SK-N-SH treated with all-trans-retinoic acid at 6 μM for 48 hours (cell line): ENCODE data around the gene TMEM132A.

Experiments
- ATAC-seq: fragments of 200-7000 bp; cut with Tn5 transposase; 3 replicates; pipeline ENCODE4 v1.9.1; 2020; ENCODE audit warnings: mild to moderate bottlenecking, moderate library complexity
- ARNTL ChIP-seq: fragments of 450-650 bp; formaldehyde crosslinking; IDR thresholded peaks from 2 replicates; pipeline ENCODE4 v1.5.0; 2020; ENCODE audit warnings: low read depth, mild to moderate bottlenecking, moderate library complexity, borderline replicate concordance
- CSDC2 ChIP-seq: fragments of 250-450 bp; sonication (Bioruptor Pico); IDR thresholded peaks from 2 replicates; pipeline ENCODE4 v1.5.0; 2020; ENCODE audit warnings: mild to moderate bottlenecking, moderate library complexity
- CSRNP3 ChIP-seq: fragments of 250-450 bp; sonication (Bioruptor Pico); IDR thresholded peaks from 2 replicates; pipeline ENCODE4 v1.5.1; 2021; ENCODE audit warnings: mild to moderate bottlenecking, moderate library complexity
- ESRRG ChIP-seq: fragments of 250-450 bp; sonication (Bioruptor Pico); IDR thresholded peaks from 2 replicates; pipeline ENCODE4 v1.6.1; 2021; ENCODE audit warnings: mild to moderate bottlenecking
- GLIS3 ChIP-seq: fragments of 250-450 bp; sonication (Bioruptor Pico); IDR thresholded peaks from 2 replicates; pipeline ENCODE4 v1.5.0; 2020; ENCODE audit warnings: mild to moderate bottlenecking, moderate library complexity
- ISL1 ChIP-seq: fragments of 250-450 bp; sonication (Bioruptor Pico); IDR thresholded peaks from 2 replicates; pipeline ENCODE4 v2.1.2; 2022; ENCODE audit warnings: mild to moderate bottlenecking, moderate library complexity
- OSR1 ChIP-seq: fragments of 250-450 bp; sonication (Bioruptor Pico); IDR thresholded peaks from 2 replicates; pipeline ENCODE4 v1.8.0; 2022; ENCODE audit warnings: moderate library complexity, mild to moderate bottlenecking, inconsistent platforms
- PPARA ChIP-seq: fragments of 250-450 bp; sonication (Bioruptor Pico); IDR thresholded peaks from 2 replicates; pipeline ENCODE4 v1.5.0; 2020; ENCODE audit warnings: mild to moderate bottlenecking, borderline replicate concordance
- SNAI2 ChIP-seq: fragments of 250-450 bp; sonication (Bioruptor Pico); IDR thresholded peaks from 2 replicates; pipeline ENCODE4 v1.5.0; 2020; ENCODE audit warnings: mild to moderate bottlenecking, moderate library complexity
- TCF4 ChIP-seq: fragments of 250-450 bp; sonication (Bioruptor Pico); IDR thresholded peaks from 2 replicates; pipeline ENCODE4 v1.8.0; 2021; ENCODE audit warnings: mild to moderate bottlenecking, moderate library complexity, borderline replicate concordance
- TOX ChIP-seq: fragments of 250-450 bp; sonication (Bioruptor Pico); IDR thresholded peaks from 2 replicates; pipeline ENCODE4 v1.8.0; 2021; ENCODE audit warnings: mild to moderate bottlenecking, moderate library complexity, borderline replicate concordance
- ZC3H10 ChIP-seq: fragments of 250-450 bp; sonication (Bioruptor Pico); IDR thresholded peaks from 2 replicates; pipeline ENCODE4 v1.5.1; 2021; ENCODE audit warnings: mild to moderate bottlenecking, moderate library complexity
- ZFP3 ChIP-seq: fragments of 250-450 bp; sonication (Bioruptor Pico); IDR thresholded peaks from 2 replicates; pipeline ENCODE4 v1.5.0; 2020; ENCODE audit warnings: mild to moderate bottlenecking, moderate library complexity
- ZFP30 ChIP-seq: fragments of 450-650 bp; formaldehyde crosslinking; IDR thresholded peaks from 2 replicates; pipeline ENCODE4 v1.5.0; 2022; ENCODE audit warnings: mild to moderate bottlenecking, moderate library complexity
- ZNF565 ChIP-seq: fragments of 450-650 bp; formaldehyde crosslinking; conservative IDR thresholded peaks from 2 replicates; pipeline ENCODE4 v1.5.0; 2020; ENCODE audit warnings: low read depth, mild to moderate bottlenecking, moderate library complexity
- ZNF8 ChIP-seq: fragments of 450-650 bp; formaldehyde crosslinking; IDR thresholded peaks from 2 replicates; pipeline ENCODE4 v1.5.0; 2020; ENCODE audit warnings: mild to moderate bottlenecking, moderate library complexity
- TF ChIP-seq, protein P1 (sequence below): fragments of 250-450 bp; sonication (Bioruptor Pico); IDR thresholded peaks from 2 replicates; pipeline ENCODE4 v1.8.0; 2020; ENCODE audit warnings: mild to moderate bottlenecking, moderate library complexity, borderline replicate concordance
- TF ChIP-seq, protein P2 (sequence below): fragments of 250-450 bp; sonication (Bioruptor Pico); IDR thresholded peaks from 2 replicates; pipeline ENCODE4 v1.5.0; 2020; ENCODE audit warnings: mild to moderate bottlenecking, moderate library complexity
- TF ChIP-seq, protein P3 (sequence below): fragments of 250-450 bp; sonication (Bioruptor Pico); IDR thresholded peaks from 2 replicates; pipeline ENCODE4 v1.5.1; 2020; ENCODE audit warnings: low read depth, mild to moderate bottlenecking, moderate library complexity

The TMEM132A gene

DNA sequence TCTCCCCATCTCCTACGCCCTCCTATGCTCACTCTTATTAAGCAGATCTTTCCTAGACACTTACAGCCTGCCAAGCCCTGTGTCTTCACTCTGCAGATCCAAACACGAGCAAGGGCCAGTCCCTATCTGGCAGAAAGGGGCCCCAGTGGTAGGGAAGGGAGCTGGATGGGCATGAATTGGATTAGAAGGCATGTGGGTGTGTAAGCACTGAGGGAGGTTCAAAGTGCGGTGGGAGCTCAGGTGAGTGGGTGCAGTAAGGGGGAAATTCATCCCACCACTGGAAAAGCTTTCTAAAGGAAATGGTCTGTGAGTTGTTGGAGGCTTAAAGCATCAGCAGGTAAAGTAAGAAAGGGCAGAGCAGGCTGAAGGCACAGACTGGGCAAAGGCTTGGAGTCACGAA lies 5.5 kb downstream of the TMEM132A start:
- ATAC-seq = no peak
- TF ChIP-seq CSDC2 (CRISPR knock-in tag) (no peak), ZNF565 (CRISPR knock-in tag) (no peak), ZC3H10 (CRISPR knock-in tag) (no peak), PPARA (CRISPR knock-in tag) (no peak), ZFP30 (CRISPR knock-in tag) (no peak), ZFP3 (CRISPR knock-in tag) (no peak), ARNTL (CRISPR knock-in tag) (no peak), CSRNP3 (CRISPR knock-in tag) (no peak), SNAI2 (CRISPR knock-in tag) (no peak), TOX (CRISPR knock-in tag) (no peak), OSR1 (CRISPR knock-in tag) (no peak), TCF4 (CRISPR knock-in tag) (no peak), GLIS3 (CRISPR knock-in tag) (no peak)
- TF ChIP-seq, protein P1, sequence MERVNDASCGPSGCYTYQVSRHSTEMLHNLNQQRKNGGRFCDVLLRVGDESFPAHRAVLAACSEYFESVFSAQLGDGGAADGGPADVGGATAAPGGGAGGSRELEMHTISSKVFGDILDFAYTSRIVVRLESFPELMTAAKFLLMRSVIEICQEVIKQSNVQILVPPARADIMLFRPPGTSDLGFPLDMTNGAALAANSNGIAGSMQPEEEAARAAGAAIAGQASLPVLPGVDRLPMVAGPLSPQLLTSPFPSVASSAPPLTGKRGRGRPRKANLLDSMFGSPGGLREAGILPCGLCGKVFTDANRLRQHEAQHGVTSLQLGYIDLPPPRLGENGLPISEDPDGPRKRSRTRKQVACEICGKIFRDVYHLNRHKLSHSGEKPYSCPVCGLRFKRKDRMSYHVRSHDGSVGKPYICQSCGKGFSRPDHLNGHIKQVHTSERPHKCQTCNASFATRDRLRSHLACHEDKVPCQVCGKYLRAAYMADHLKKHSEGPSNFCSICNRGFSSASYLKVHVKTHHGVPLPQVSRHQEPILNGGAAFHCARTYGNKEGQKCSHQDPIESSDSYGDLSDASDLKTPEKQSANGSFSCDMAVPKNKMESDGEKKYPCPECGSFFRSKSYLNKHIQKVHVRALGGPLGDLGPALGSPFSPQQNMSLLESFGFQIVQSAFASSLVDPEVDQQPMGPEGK (CRISPR knock-in tag) = no peak
- TF ChIP-seq, protein P2, sequence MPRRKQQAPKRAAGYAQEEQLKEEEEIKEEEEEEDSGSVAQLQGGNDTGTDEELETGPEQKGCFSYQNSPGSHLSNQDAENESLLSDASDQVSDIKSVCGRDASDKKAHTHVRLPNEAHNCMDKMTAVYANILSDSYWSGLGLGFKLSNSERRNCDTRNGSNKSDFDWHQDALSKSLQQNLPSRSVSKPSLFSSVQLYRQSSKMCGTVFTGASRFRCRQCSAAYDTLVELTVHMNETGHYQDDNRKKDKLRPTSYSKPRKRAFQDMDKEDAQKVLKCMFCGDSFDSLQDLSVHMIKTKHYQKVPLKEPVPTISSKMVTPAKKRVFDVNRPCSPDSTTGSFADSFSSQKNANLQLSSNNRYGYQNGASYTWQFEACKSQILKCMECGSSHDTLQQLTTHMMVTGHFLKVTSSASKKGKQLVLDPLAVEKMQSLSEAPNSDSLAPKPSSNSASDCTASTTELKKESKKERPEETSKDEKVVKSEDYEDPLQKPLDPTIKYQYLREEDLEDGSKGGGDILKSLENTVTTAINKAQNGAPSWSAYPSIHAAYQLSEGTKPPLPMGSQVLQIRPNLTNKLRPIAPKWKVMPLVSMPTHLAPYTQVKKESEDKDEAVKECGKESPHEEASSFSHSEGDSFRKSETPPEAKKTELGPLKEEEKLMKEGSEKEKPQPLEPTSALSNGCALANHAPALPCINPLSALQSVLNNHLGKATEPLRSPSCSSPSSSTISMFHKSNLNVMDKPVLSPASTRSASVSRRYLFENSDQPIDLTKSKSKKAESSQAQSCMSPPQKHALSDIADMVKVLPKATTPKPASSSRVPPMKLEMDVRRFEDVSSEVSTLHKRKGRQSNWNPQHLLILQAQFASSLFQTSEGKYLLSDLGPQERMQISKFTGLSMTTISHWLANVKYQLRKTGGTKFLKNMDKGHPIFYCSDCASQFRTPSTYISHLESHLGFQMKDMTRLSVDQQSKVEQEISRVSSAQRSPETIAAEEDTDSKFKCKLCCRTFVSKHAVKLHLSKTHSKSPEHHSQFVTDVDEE = no peak
- TF ChIP-seq, protein P3, sequence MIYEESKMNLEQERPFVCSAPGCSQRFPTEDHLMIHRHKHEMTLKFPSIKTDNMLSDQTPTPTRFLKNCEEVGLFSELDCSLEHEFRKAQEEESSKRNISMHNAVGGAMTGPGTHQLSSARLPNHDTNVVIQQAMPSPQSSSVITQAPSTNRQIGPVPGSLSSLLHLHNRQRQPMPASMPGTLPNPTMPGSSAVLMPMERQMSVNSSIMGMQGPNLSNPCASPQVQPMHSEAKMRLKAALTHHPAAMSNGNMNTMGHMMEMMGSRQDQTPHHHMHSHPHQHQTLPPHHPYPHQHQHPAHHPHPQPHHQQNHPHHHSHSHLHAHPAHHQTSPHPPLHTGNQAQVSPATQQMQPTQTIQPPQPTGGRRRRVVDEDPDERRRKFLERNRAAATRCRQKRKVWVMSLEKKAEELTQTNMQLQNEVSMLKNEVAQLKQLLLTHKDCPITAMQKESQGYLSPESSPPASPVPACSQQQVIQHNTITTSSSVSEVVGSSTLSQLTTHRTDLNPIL (CRISPR knock-in tag) = no peak

- no peak for ATAC-seq
Observed at GRCh38 chr11:60930394-60930793, 6.1 kb downstream of the TMEM132A start.

More at GRCh38 chr11:60930394-60930793, 6.1 kb downstream of the TMEM132A start:
- TF ChIP-seq ZC3H10 (CRISPR knock-in tag) = no peak
- no peak for TF ChIP-seq ZNF8
- no peak for TF ChIP-seq ISL1 (CRISPR knock-in tag)
- no peak for TF ChIP-seq ESRRG (CRISPR knock-in tag)
- TF ChIP-seq GLIS3 (CRISPR knock-in tag) = no peak
- no peak for TF ChIP-seq ZFP3 (CRISPR knock-in tag)
- TF ChIP-seq, protein P1 (CRISPR knock-in tag) = no peak
- TF ChIP-seq, protein P3 (CRISPR knock-in tag) = no peak
- no peak for TF ChIP-seq TCF4 (CRISPR knock-in tag)
- no peak for TF ChIP-seq CSDC2 (CRISPR knock-in tag)
- no peak for TF ChIP-seq ARNTL (CRISPR knock-in tag)
- no peak for TF ChIP-seq ZFP30 (CRISPR knock-in tag)
- TF ChIP-seq, all 23 proteins: peak for 0
